DOHH2 (cell line): Measurements from ENCODE around the gene RBL2.
A peak's percentile ranks its signal among the peaks of the same experiment; 100 is the strongest.

ENCODE experiments used
- H3F3A ChIP-seq: fragments of 200-600 bp; sonication (generic), shearing (Covaris generic); 2 replicates; pipeline ENCODE4 v1.6.0; 2016; ENCODE audit warnings: antibody characterized with exemption, mild to moderate bottlenecking; ENCODE audit not compliant: control insufficient read depth, insufficient read depth
- H3K27ac ChIP-seq: fragments of 200-600 bp; sonication (generic); 2 replicates; pipeline ENCODE4 v1.5.1; 2014; ENCODE audit warnings: low read depth, mild to moderate bottlenecking, low read length, moderate library complexity
- H3K27me3 ChIP-seq: fragments of 200-600 bp; sonication (generic); 2 replicates; pipeline ENCODE4 v1.6.1; 2014; ENCODE audit warnings: mild to moderate bottlenecking, low read length, mixed read lengths; ENCODE audit not compliant: control insufficient read depth
- H3K36me3 ChIP-seq: fragments of 200-600 bp; sonication (generic); 2 replicates; pipeline ENCODE4 v1.6.1; 2014; ENCODE audit warnings: mild to moderate bottlenecking, low read length, moderate library complexity, mixed read lengths; ENCODE audit not compliant: control insufficient read depth
- H3K4me1 ChIP-seq: fragments of 200-600 bp; sonication (generic); 2 replicates; pipeline ENCODE4 v1.6.1; 2014; ENCODE audit warnings: mild to moderate bottlenecking, low read length, mixed read lengths; ENCODE audit not compliant: control insufficient read depth
- H3K4me2 ChIP-seq: fragments of 200-600 bp; sonication (generic); 2 replicates; pipeline ENCODE4 v1.6.0; 2014; ENCODE audit warnings: mild to moderate bottlenecking, low read length, moderate library complexity
- H3K4me3 ChIP-seq: fragments of 200-600 bp; sonication (generic); 2 replicates; pipeline ENCODE4 v1.5.1; 2014; ENCODE audit warnings: mild to moderate bottlenecking, low read length, mixed read lengths
- H3K79me2 ChIP-seq: fragments of 200-600 bp; sonication (generic); 2 replicates; pipeline ENCODE4 v1.6.1; 2014; ENCODE audit warnings: mild to moderate bottlenecking, low read length, mixed read lengths; ENCODE audit not compliant: control insufficient read depth
- H3K9me2 ChIP-seq: fragments of 200-600 bp; sonication (generic); replicated peaks from 2 replicates; pipeline ENCODE4 v1.6.1; 2014; ENCODE audit warnings: mild to moderate bottlenecking, low read length, mixed read lengths; ENCODE audit not compliant: control insufficient read depth
- H3K9me3 ChIP-seq: fragments of 200-600 bp; sonication (generic); 2 replicates; pipeline ENCODE4 v1.6.1; 2014; ENCODE audit warnings: antibody characterized with exemption, low read length, mixed read lengths; ENCODE audit not compliant: control insufficient read depth, insufficient read depth
- H4K20me1 ChIP-seq: fragments of 200-600 bp; sonication (generic); 2 replicates; pipeline ENCODE4 v1.6.0; 2014; ENCODE audit warnings: low read depth, mild to moderate bottlenecking, antibody characterized with exemption, low read length, moderate library complexity; ENCODE audit not compliant: control insufficient read depth, insufficient read depth
- CTCF ChIP-seq: fragments of 200-600 bp; sonication (generic); IDR thresholded peaks from one replicate; pipeline ENCODE4 v1.5.1; 2014; ENCODE audit warnings: antibody characterized with exemption, mild to moderate bottlenecking, low read depth, low read length; ENCODE audit not compliant: poor library complexity, severe bottlenecking
- EZH2phosphoT487 ChIP-seq: fragments of 200-600 bp; sonication (generic); IDR thresholded peaks from 2 replicates; pipeline ENCODE4 v1.6.1; 2017; ENCODE audit warnings: borderline replicate concordance, mild to moderate bottlenecking, antibody characterized with exemption, low read length, moderate library complexity, mixed read lengths

The RBL2 gene

DNA sequence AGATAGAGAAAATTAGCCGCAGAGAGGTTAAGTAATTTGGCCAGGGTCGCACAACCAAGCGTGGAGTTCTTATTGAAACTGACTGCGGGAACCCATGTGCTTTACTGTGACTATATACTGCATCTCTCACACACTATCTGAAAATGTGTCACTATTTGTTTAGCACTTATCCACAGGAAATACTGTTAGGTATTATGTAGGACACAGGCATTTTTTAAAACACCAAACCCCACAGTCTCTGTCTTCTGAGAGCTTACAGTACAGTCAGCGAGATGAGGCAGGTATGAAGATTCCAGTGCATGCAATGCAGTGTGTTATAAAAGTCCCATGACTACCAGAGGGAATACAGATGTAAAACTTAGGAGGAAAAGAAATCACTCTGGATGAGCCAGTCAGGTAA, 11.3 kb downstream of the RBL2 start:
- no peaks in the 10 kb centered on the region for H3K79me2 ChIP-seq
- no peaks in the 10 kb centered on the region for H3K9me3 ChIP-seq
- H3K9me2 ChIP-seq, result no peaks in the 10 kb centered on the region
- H3K4me2 ChIP-seq, result no peak overlapping the region
- H3F3A ChIP-seq, result peaks cover 3% of the 10 kb centered on the region; the same call in 1 of the 2 replicates
- no peak overlapping the region for H3K4me3 ChIP-seq
- peaks cover 34% of the 10 kb centered on the region for H3K36me3 ChIP-seq
- H3K4me1 ChIP-seq, result peaks cover 15% of the 10 kb centered on the region
- H3K27me3 ChIP-seq, result no peaks in the 10 kb centered on the region
- no peak overlapping the region for H3K27ac ChIP-seq
- H4K20me1 ChIP-seq, result no peaks in the 10 kb centered on the region
- TF ChIP-seq EZH2phosphoT487 (no peak), CTCF (no peak)

DNA sequence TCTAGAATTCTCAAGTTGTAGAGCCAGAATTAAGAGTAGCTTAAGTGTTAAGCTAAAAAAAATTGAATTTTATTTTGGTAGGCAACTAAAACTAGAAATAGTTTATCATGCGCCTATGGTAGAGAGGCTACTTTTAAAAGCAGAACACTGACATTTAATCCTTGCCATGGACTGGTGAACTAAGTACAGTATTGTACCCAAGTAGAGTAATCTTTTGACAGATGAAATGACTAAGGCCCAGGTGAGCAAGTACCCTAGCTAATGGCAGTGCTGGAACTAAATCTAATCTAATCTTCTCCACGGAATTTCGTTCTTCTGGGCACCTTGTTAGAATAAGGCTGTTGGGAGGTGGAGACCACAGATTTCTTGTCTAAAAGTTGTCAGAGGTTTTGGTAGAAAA, 11.8 kb downstream of the RBL2 start:
- H3K27me3 ChIP-seq, result no peaks in the 10 kb centered on the region
- no peak overlapping the region for H3K4me2 ChIP-seq
- H3K9me2 ChIP-seq, result no peaks in the 10 kb centered on the region
- no peak overlapping the region for H3K4me3 ChIP-seq
- H4K20me1 ChIP-seq, result no peaks in the 10 kb centered on the region
- no peaks in the 10 kb centered on the region for H3K9me3 ChIP-seq
- H3F3A ChIP-seq, result peaks cover 3% of the 10 kb centered on the region; the same call in 1 of the 2 replicates
- H3K79me2 ChIP-seq, result no peaks in the 10 kb centered on the region
- H3K4me1 ChIP-seq, result peaks cover 15% of the 10 kb centered on the region
- H3K27ac ChIP-seq, result no peak overlapping the region
- H3K36me3 ChIP-seq, result peaks cover 31% of the 10 kb centered on the region
- no peak for TF ChIP-seq CTCF
- no peak for TF ChIP-seq EZH2phosphoT487

DNA sequence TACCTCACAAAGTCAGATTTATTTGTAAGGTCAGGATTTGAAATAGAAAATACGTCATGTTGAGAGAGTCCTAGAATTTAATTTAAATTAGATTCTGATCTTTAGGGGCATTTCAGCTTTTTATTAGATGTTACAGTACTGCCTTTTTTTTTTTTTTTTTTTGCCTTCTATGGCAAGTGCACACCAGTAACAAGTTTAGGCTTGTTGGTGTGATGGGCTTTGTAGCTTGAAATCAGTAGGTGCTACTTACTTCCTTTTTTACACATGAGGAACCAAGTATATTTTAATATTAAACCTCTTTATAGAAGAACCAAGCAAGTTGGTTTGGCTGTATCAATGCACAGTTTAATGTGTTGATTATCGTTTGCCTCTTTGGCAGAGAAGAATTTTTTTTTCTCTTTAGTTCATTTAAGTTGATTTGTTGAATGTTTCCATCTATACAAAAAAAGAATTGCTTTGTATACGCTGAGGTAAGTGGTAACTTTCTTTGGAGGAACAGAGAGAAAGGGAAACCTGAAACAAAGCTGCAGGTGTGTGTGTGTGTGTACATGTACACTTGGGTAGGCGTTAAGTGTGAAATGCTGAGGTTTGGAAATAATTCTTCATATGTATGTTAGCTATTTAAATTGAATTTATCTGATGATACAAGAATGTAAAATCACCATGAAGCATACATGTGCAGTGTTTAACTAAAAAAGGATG, 15.7 kb downstream of the RBL2 start:
- H3F3A ChIP-seq, result peaks cover 3% of the 10 kb centered on the region; the same call in 1 of the 2 replicates
- H3K27me3 ChIP-seq, result no peaks in the 10 kb centered on the region
- H3K4me1 ChIP-seq, result peaks cover 15% of the 10 kb centered on the region
- peak overlapping the region; percentile 44; the same call in 1 of the 2 replicates for H3K27ac ChIP-seq
- TF ChIP-seq EZH2phosphoT487 (no peak), CTCF (no peak)
- H3K9me3 ChIP-seq, result no peaks in the 10 kb centered on the region
- no peaks in the 10 kb centered on the region for H3K9me2 ChIP-seq
- H3K4me3 ChIP-seq, result no peak overlapping the region
- no peaks in the 10 kb centered on the region for H4K20me1 ChIP-seq
- peak overlapping the region; percentile 48 for H3K4me2 ChIP-seq
- H3K36me3 ChIP-seq, result peaks cover 40% of the 10 kb centered on the region
- no peaks in the 10 kb centered on the region for H3K79me2 ChIP-seq
